ENCODE data around the gene CASP8AP2. TPM values are rescaled to one million over a fixed set of nuclear protein-coding genes. Genes with fewer than 3 reads are reported as not detected.
"Not testable (repeated sequence)": the region's sequence is repeated elsewhere in the genome, so short reads cannot be mapped to it uniquely, and the experiment has no call there.

CASP8AP2 gene
- total RNA-seq, 4 donors from 2014 or later = 8.4 to 12.9 (median 10.1) TPM

DNA sequence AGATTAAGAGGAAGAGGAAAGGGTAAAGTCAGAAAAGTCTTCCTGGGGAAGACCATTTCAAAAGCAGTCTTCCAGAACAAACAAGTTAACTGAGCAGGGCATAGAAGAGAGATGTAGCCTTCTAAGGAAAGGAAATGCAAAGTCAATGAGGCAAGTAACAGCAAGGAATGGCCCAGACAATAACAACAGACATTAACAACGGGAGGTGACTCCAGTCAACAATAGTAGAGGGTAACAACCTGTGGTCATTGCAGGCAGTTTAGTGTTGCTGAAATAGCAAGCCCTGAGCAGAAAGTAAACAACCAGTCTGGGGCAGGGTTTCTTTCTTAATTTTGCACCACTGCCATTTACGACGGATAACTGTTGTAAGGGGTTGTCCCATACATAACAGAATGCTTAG is 12.2 kb upstream of the CASP8AP2 start:
- no peak for DNase-seq (ENCODE audit: low spot score in 2 of 2)
- WGBS, 2 donors = 69 to 74% methylated on average over 3 of the region's 3 CpGs
- TF ChIP-seq CTCF (IDR thresholded peaks at IDR 0.05) = no peak
- no peak for TF ChIP-seq POLR2A (IDR thresholded peaks at IDR 0.05)
- intact Hi-C loops (cut with DNase I; ENCODE audit: low total_unique reads) = no loop called here
- H3K4me3 ChIP-seq (ENCODE audit: low read depth, poor library complexity, severe bottlenecking) = no peak overlapping the region

DNA sequence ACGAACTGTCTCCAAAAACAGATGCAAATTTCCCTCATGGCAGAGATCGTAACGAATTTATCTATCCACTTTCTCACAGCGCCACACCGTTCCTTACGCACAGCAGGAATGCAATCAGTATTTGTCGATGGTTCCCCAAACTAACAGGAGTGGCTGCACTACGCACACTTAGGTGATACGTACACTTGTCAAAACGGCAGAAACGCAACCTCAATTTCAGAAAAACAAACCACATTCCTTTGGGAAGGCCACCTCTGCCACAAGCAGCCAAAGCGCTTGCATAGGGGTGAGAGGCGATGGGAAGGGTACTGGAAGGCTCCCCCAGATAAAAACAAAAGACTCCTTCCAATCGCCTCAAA is 10.7 kb upstream of the CASP8AP2 start:
- WGBS, 2 donors = 0 to 1% methylated on average over 14 of the region's 14 CpGs
- intact Hi-C loops (cut with DNase I; ENCODE audit: low total_unique reads) = no loop called here
- no peak for TF ChIP-seq CTCF (IDR thresholded peaks at IDR 0.05)
- TF ChIP-seq POLR2A (IDR thresholded peaks at IDR 0.05) = no peak
- no peak for DNase-seq (ENCODE audit: low spot score in 2 of 2)
- peak overlapping the region; percentile 77 for H3K4me3 ChIP-seq (ENCODE audit: low read depth, poor library complexity, severe bottlenecking)

GRCh38 chr6:89819336-89820130 is 10.1 kb upstream of the CASP8AP2 start, which contains the start of gene MDN1:
TSS of gene MDN1 (minus strand) at chr6:89819794. CDS start at chr6:89819607, 187 bp downstream.
- peak within 1 kb of the TSS; percentile 77 for H3K4me3 ChIP-seq (ENCODE audit: low read depth, poor library complexity, severe bottlenecking)
- 0 to 1% methylated on average over 61 to 63 of the region's 65 CpGs for WGBS, 2 donors
- intact Hi-C loops (cut with DNase I; ENCODE audit: low total_unique reads) = no loop called here
- peak; percentile 88 to 97 for DNase-seq (ENCODE audit: low spot score in 2 of 2)
- TF ChIP-seq POLR2A (IDR thresholded peaks at IDR 0.05) = no peak
- TF ChIP-seq CTCF (IDR thresholded peaks at IDR 0.05) = no peak

- intact Hi-C loops (cut with DNase I; ENCODE audit: low total_unique reads) = no loop called here
- TF ChIP-seq POLR2A (IDR thresholded peaks at IDR 0.05) (no peak), CTCF (IDR thresholded peaks at IDR 0.05) (no peak)
- H3K4me3 ChIP-seq (ENCODE audit: low read depth, poor library complexity, severe bottlenecking) = no peak overlapping the region
- DNase-seq (ENCODE audit: low spot score in 2 of 2) = peak in 1 of 2 donors; percentile 23
- 83 to 86% methylated on average over 6 of the region's 6 CpGs for WGBS, 2 donors
Observed at GRCh38 chr6:89826029-89826528, 3.6 kb upstream of the CASP8AP2 start.

DNA sequence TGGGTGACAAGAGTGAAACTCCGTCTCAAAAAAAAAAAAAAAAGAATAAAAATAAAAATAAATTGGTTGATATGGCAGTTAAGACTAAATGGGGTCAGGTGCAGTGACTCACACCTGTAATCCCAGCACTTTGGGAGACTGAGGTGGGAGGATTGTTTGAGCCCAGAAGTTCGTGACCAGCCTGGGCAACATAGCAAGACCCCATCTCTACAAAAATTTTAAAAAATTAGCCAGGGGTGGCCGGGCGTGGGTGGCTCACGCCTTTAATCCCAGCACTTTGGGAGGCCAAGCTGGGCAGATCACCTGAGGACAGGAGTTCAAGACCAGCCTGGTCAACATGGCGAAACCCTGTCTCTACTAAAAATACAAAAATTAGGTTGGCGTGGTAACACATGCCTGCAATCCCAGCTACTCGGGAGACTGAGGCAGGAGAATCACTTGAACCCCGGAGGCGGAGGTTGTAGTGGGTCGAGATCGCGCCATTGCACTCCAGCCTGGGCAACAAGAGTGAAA is 1.1 kb upstream of the CASP8AP2 start:
- 70 to 77% methylated on average over 13 of the region's 13 CpGs for WGBS, 2 donors
- H3K4me3 ChIP-seq (ENCODE audit: low read depth, poor library complexity, severe bottlenecking) = peak overlapping the region; percentile 57
- DNase-seq (ENCODE audit: low spot score in 2 of 2); intact Hi-C loops (cut with DNase I; ENCODE audit: low total_unique reads): not testable (repeated sequence)

DNA sequence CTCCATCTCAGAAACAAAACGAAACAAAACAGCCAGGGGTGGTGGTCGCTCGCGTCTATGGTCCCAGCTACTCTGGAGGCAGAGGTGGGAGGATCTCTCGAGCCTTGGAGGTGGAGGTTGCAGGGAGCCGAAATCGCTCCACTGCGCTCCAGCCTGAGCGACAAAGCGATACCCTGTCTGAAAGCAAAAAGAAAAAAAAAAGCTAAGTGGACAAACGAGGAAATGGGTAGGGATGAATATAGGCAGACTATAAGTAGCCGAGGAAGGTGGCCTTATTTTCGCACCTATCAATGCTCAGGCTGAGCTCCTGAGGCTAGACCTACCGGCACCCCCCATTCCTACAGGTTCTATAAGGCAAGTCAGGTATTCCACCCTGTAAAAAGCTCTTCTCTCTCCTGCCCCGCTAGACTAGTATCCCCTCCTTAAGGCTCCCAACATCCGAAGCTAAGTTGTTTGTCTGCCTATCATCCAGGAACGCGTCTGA is 650 bp upstream of the CASP8AP2 start:
- TF ChIP-seq POLR2A (IDR thresholded peaks at IDR 0.05) = no peak
- no peak for TF ChIP-seq CTCF (IDR thresholded peaks at IDR 0.05)
- 4 to 9% methylated on average over 18 of the region's 18 CpGs for WGBS, 2 donors
- peak overlapping the region; percentile 57 for H3K4me3 ChIP-seq (ENCODE audit: low read depth, poor library complexity, severe bottlenecking)
- intact Hi-C loops (cut with DNase I; ENCODE audit: low total_unique reads) = no loop called here
- DNase-seq (ENCODE audit: low spot score in 2 of 2) = no peak

All from lower leg skin (tissue), 4 donors.